Neural progenitor cell (in vitro differentiated cells): Measurements from ENCODE around the gene MAST1.

Experiments used
- CTCF ChIP-seq: fragments of 200-600 bp; sonication (generic); IDR thresholded peaks from 2 replicates; pipeline ENCODE4 v1.5.1; 2017; ENCODE audit warnings: antibody characterized with exemption, mild to moderate bottlenecking
- EZH2 ChIP-seq: fragments of 200-600 bp; sonication (generic); IDR thresholded peaks from 2 replicates; pipeline ENCODE4 v1.6.1; 2017; ENCODE audit warnings: antibody characterized with exemption, mild to moderate bottlenecking, moderate library complexity

DNA sequence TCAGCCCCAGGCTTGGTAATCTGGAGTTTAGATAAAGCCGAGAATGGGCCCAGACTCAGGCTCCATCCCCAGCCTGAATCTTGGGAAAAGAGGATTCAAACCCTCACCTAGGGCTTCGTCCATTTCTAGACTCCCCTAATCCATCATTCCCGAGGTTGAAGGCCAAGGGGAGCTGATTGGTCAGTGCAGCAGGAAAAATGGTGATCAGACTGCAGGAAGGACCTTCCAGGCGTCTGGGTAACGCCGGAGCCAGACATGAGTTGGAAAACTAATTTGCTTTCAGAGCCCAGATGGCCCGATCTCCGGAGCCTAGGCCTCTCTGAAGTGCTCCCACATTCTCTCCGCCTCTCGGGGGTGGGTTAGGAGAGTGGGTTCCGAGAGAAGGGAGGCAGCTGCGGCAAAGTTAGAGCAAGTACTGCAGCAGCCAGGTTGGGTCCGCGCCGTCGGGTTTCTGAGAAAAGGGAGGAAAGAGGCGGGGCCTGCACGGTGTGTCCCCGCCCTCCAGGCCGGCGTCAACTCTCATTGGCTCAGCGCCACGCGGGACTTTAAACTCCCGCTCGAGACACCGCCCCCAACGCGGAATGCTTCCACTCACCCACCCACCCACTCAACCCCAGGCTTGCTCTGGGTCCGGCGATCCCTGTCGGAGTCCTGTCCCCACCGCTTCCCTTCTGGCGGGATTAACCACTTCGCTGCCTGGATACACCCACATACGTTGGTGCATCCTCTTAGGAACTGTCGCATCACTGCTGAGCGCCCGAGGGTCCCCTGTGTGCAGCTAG lies 3.1 kb upstream of the MAST1 start:
- TF ChIP-seq CTCF (no peak), EZH2 (no peak)
